Measurements from ENCODE around the gene EML2. TPM values are rescaled to one million over a fixed set of nuclear protein-coding genes. Genes with fewer than 3 reads are reported as not detected.
A peak's percentile ranks its signal among the peaks of the same experiment; 100 is the strongest.

The EML2 gene
- total and polyA plus RNA-seq, 2 of the 4 experiments (the other 2 are of a cell fraction) = 11.8 to 25.3 TPM

GRCh38 chr19:45670670-45671453 is 31.7 kb upstream of the EML2 start:
- Histone ChIP-seq H3K9me3 (ENCODE audit: control insufficient read depth, insufficient read depth, low read length) (no peaks in the 10 kb centered on the region), H3K9ac (ENCODE audit: low read depth, low read length) (no peak overlapping the region), H3K4ac (ENCODE audit: low read depth, low read length) (no peak overlapping the region), H4K20me1 (ENCODE audit: insufficient read depth, low read length) (no peaks in the 10 kb centered on the region), H3K56ac (ENCODE audit: extremely low read depth, insufficient read depth, low read length) (no peak overlapping the region), H2AK9ac (replicated peaks; ENCODE audit: low read depth, low read length, poor library complexity) (peak overlapping the region; percentile 65), H2BK120ac (ENCODE audit: low read depth, low read length) (no peak overlapping the region), H3K4me2 (ENCODE audit: low read depth, low read length) (no peak overlapping the region; the same call in 1 of the 2 replicates), H3K36me3 (ENCODE audit: control insufficient read depth, insufficient read depth, low read length) (no peaks in the 10 kb centered on the region), H3K18ac (ENCODE audit: low read depth, low read length) (no peak overlapping the region), H3K14ac (replicated peaks; ENCODE audit: low read depth, low read length) (no peak overlapping the region), H2BK20ac (ENCODE audit: low read depth, low read length) (no peak overlapping the region), H3K27ac (ENCODE audit: insufficient read depth, low read length) (no peak overlapping the region), H3K9me1 (ENCODE audit: insufficient read depth, low read length) (peaks cover 4% of the 10 kb centered on the region), H4K91ac (ENCODE audit: insufficient read depth, low read depth, low read length) (no peak overlapping the region), H2AK5ac (ENCODE audit: low read depth, low read length) (no peak overlapping the region; the same call in 1 of the 2 replicates), H3K4me1 (ENCODE audit: control insufficient read depth, insufficient read depth, low read length) (peaks cover 5% of the 10 kb centered on the region), H3K27me3 (ENCODE audit: control insufficient read depth, insufficient read depth, low read length) (peaks cover 8% of the 10 kb centered on the region; the same call in 1 of the 2 replicates), H3K79me1 (ENCODE audit: low read depth in 1 of 2, low read length in 2 of 2) (no peaks in the 10 kb centered on the region), H2AFZ (replicated peaks; ENCODE audit: low read length, poor library complexity) (peak overlapping the region; percentile 83), H2BK5ac (ENCODE audit: low read depth, low read length, poor library complexity, severe bottlenecking) (no peak overlapping the region), H2BK15ac (ENCODE audit: low read depth, low read length) (no peak overlapping the region), H4K8ac (ENCODE audit: low read depth in 2 of 2, low read length in 2 of 2) (no peak overlapping the region; a peak in 1 of 4 replicates), H4K5ac (ENCODE audit: low read depth, low read length) (no peak overlapping the region), H3K23ac (ENCODE audit: low read depth, low read length) (no peak overlapping the region), H3K4me3 (ENCODE audit: insufficient read depth, low read depth, low read length) (no peak overlapping the region)
- TF ChIP-seq BHLHE40 (IDR thresholded peaks at IDR 0.05; ENCODE audit: low read depth, low read length) (no peak), CHD1 (IDR thresholded peaks at IDR 0.05; ENCODE audit: low read depth, low read length) (no peak), RFX5 (IDR thresholded peaks at IDR 0.05; ENCODE audit: low read depth, low read length) (no peak)
- ChIA-PET CTCF (no interaction called here), POLR2A (ENCODE audit: unreplicated experiment) (no interaction called here)
- ATAC-seq (ENCODE audit: low read depth) (peak; percentile 87), DNase-seq (peak; percentile 72)
- BruUV-seq (replicated peaks) = no TSS peak
- intact Hi-C loops (cut with micrococcal nuclease) (no loop called here), in situ Hi-C loops (cut with MboI; ENCODE audit: low sequenced_read_pairs) (no loop called here), dilution Hi-C loops (cut with HindIII; ENCODE audit: low sequenced_read_pairs, unreplicated experiment) (no loop called here)
- WGBS, 2 experiments (ENCODE audit: extremely low coverage in 2 of 2, insufficient read length in 1 of 2) = 17% methylated on average over 20 of the region's 42 CpGs; no CpG with 5 or more reads in 1 of the 2 experiments
